SHP77 treated with DMSO at 0.1 percent for 48 hours (cell line): ENCODE data around the gene RASA3.
"Not testable (repeated sequence)": the region's sequence is repeated elsewhere in the genome, so short reads cannot be mapped to it uniquely, and the experiment has no call there.

Source experiments
- DNase-seq: peaks from one replicate; lab custom pipeline; 2025; lab: John Stamatoyannopoulos, UW

RASA3 gene

GRCh38 chr13:114100446-114101357 is 31.7 kb downstream of the RASA3 start:
- DNase-seq, result peak; percentile 43

DNA sequence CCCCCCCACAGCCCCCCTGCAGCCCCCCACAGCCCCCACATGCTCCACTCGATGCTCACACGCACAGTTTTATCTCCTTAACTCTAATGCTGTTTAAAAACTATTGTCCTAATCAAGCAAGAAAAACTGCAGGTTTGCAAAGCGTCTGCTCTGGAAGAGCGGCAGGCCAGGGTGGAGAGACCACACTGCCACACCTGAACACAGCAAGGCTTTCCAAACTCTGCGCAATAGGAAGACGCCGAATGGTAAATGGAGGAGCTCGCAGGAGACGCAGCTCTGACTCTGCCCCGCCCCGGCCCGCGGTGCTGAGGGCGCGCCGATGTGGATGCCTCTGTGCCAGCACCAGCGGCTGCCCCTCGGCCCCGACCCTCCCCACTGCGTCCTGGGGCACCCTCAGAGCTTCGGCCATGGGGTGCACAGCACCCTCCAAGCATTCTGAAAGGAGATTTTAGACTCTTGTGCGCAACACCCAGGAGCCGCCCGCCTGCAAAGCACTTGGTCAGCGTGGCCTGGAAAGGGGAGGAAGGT is 32.4 kb downstream of the RASA3 start:
- peak; percentile 33 for DNase-seq

DNA sequence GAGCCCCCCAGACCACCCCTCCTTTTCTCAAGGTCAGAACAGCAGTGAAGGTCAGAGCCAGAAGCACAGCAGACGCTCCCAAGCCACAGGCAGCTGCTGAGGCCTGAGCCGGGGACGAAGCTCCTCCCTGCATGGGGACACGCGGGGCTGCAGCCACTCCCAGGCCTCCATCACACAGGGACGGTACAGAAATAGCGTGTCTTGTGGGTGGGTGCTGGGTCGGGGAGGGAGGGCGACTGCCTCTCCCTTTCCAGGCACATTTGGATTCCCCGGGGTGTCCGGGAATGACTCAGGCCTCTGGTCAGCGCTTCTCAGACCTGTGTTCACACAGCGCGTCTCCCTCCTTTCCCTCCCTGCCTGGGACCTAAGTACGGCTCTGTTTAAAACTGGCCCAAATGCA is 33.2 kb downstream of the RASA3 start:
- no peak for DNase-seq

DNA sequence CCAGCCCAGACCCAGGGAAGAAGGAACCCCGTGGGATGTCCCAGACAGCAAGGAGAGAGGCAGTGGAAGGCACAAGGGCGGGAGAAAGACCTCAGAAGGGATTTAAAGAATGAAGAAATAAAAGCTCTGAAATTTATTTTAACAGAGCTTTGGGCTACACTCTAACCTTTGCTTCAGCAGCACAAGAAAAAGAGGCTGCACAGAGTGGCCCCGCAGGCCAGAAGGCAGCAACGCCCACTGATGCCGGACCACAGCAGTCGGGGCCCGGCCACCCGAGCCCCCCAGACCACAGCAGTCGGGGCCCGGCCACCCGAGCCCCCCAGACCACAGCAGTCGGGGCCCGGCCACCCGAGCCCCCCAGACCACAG is 33.8 kb downstream of the RASA3 start:
- DNase-seq, result not testable (repeated sequence)

GRCh38 chr13:114097893-114098688 is 34.3 kb downstream of the RASA3 start:
- no peak for DNase-seq

DNA sequence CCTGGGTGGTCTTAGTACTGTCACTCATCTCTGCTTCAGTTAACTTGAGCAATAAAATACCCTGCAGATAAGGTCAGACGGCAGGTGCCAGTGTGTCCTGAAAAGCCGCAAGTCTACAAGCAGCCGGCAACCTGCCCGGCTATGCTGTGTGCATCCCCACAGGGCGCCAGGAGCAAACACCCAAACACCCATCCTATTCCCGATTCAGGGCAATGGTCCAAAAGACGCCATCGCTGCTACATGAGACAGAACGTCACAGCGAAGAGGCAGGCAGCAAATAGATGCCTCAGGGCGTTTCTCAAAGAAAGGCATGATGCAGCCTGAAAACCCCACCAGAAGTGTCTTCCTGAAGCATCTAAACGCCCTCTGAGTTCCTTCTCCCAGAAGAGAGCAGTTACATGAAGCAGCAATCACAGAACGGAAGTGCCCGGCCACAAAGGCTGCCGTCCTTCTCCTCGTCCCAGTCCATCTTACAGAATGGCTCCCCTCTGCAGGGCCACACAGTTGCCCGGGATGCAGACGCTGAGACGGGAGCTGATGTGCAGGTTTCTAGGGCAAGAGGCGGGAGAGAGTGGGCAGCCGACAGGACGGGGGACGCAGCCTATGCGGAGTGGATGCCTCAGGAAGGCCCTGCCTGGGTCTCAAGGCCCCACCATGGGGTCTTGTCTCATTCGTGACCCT is 35.1 kb downstream of the RASA3 start:
- peak; percentile 28 for DNase-seq

GRCh38 chr13:114096811-114097211 is 35.6 kb downstream of the RASA3 start:
- DNase-seq, result no peak

DNA sequence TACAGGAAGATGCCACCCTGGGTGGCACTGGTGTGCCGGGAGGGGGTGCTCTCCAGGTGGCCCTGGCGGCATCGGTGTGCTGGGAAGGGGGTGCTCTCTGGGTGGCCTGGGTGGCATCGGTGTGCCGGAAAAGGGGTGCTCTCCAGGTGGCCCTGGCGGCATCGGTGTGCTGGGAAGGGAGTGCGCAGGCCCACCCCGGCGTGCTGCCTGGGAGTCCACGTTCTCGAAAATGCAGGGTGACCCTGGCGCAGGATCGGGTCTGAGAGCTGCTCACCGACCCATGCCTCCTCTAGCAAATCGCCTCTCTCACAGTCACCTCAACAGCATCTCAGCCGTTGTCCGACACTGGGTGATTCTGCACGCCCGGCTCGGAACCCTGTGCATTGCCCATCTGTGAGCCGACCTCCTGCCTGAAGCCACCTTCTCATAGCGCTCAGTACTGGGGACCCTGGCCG is 36.4 kb downstream of the RASA3 start:
- DNase-seq, result no peak

GRCh38 chr13:114095486-114095885 is 36.9 kb downstream of the RASA3 start:
- no peak for DNase-seq

DNA sequence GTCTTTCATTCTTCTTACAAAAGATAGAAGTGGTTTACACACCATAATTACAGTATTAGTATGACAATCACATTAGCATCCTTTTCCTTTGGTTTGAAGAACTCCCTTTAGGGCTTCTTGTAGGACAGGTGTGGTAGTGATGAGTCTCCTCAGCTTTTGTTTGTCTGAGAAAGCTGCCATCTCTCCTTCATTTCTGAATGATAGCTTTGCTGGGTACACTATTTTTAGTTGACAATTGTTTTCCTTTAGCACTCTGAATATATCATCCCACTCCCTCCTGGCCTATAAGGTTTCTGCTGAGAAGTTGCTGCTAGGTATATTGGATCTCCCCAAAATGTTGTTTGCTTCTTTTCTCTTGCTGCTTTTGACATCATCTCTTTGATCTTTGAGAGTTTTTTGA is 39.3 kb downstream of the RASA3 start:
- no peak for DNase-seq

- DNase-seq, result no peak
Observed at GRCh38 chr13:114092468-114092867, 40.0 kb downstream of the RASA3 start.

GRCh38 chr13:114090476-114090875 is 41.9 kb downstream of the RASA3 start:
- DNase-seq, result no peak

GRCh38 chr13:114089751-114090400 is 42.5 kb downstream of the RASA3 start:
- DNase-seq, result no peak

- DNase-seq, result no peak
Observed at GRCh38 chr13:114089341-114089740, 43.1 kb downstream of the RASA3 start.

DNA sequence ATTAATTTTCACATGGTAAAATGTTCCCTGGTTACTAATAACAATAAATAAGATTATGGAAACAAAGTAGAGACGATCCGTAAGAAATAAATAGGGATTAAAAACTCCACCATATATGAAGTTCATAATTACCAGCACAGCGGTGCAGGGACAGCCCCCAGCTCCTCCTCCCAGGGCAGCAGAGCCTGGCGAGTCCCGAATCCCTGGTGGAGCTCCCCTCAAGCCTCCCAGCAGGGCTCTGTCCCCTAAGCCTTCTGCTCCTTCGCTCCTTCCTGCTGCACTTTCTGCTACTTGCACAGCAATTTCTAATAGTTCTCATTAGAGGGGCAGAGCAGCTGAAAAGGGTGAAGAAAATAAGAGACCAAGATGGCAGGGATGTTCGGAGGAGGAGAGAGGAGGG is 43.6 kb downstream of the RASA3 start:
- no peak for DNase-seq

DNA sequence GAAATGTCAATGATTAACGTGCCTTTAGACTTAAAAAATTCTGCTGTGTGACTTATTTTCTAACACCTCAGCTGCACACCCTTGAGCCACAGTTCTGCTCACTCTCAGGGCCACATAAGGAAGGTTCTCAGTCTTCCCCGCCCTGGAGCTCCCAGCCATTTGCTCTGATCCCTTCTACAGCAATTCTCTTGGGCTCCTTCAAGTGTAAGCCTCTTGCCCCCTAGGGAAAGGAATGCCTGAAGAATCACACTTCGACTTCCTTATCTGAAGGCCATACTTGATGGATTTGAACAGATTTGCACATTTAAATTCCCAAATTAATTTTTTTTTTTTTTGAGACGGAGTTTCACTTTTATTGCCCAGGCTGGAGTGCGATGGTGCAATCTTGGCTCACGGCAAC is 44.2 kb downstream of the RASA3 start:
- DNase-seq, result no peak

DNA sequence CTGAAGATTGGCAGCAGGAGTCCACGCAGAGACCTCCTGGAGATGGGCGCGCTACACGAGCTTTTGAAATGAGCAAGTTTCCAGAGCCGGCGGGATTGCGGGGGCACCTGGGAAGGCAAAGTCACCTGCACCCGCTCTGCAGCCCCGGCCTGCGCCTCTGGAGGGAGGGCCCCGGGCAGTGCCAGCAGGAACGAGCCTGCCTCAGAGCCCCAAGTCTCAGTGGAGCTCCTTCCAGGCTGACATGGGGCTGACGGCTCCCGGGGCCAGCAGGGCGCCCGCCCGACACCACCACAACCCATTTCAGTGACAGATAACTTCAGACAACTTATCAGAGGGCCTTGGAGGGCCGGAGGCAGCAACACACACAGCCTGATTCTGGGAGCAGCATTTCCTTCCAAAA is 45.0 kb downstream of the RASA3 start:
- no peak for DNase-seq

- no peak for DNase-seq
Observed at GRCh38 chr13:114082849-114083645, 49.4 kb downstream of the RASA3 start.

- DNase-seq, result no peak
Observed at GRCh38 chr13:114081761-114082681, 50.4 kb downstream of the RASA3 start.
